Fibroblast of pulmonary artery (primary cell): ENCODE measurements around the gene NELFCD.
"Not testable (repeated sequence)": the region's sequence is repeated elsewhere in the genome, so short reads cannot be mapped to it uniquely, and the experiment has no call there.

ENCODE experiments used
- DNase-seq: peaks from one replicate; pipeline ENCODE4 v3.0.0-alpha.2; 2010; ENCODE audit warnings: low read depth
- H3K4me3 ChIP-seq: replicated peaks from 2 replicates; pipeline ENCODE4 v1.5.1; 2011; ENCODE audit warnings: low read depth, mild to moderate bottlenecking, control low read depth, low read length, moderate library complexity
- CTCF ChIP-seq: IDR thresholded peaks from 2 replicates; pipeline ENCODE4 v1.5.1; 2011; ENCODE audit warnings: mild to moderate bottlenecking, control low read depth, low read length, inconsistent platforms; ENCODE audit errors: missing control alignments

Gene NELFCD

GRCh38 chr20:58982406-58983114 lies 1.5 kb downstream of the NELFCD start:
- no peak for TF ChIP-seq CTCF
- peak overlapping the region; percentile 69 for H3K4me3 ChIP-seq
- DNase-seq, result no peak

GRCh38 chr20:58983115-58983468 lies 2.0 kb downstream of the NELFCD start:
- not testable (repeated sequence) for DNase-seq, H3K4me3 ChIP-seq

- no peak overlapping the region for H3K4me3 ChIP-seq
- no peak for DNase-seq
- no peak for TF ChIP-seq CTCF
Measured at GRCh38 chr20:58984691-58985090, 3.6 kb downstream of the NELFCD start.

GRCh38 chr20:58985656-58986055 lies 4.6 kb downstream of the NELFCD start:
- DNase-seq, result peak; percentile 33
- TF ChIP-seq CTCF, result no peak
- no peak overlapping the region for H3K4me3 ChIP-seq

GRCh38 chr20:58986286-58986967 lies 5.4 kb downstream of the NELFCD start:
- no peak overlapping the region for H3K4me3 ChIP-seq
- DNase-seq, result no peak
- no peak for TF ChIP-seq CTCF

- no peak overlapping the region for H3K4me3 ChIP-seq
- TF ChIP-seq CTCF, result no peak
- no peak for DNase-seq
Measured at GRCh38 chr20:58986968-58987517, 6.0 kb downstream of the NELFCD start.

- no peak for TF ChIP-seq CTCF
- DNase-seq, result no peak
- no peak overlapping the region for H3K4me3 ChIP-seq
Measured at GRCh38 chr20:58987790-58988564, 6.9 kb downstream of the NELFCD start.
